K562 (cell line): Measurements from ENCODE around the gene VWA8. TPM values are rescaled to one million over a fixed set of nuclear protein-coding genes. Genes with fewer than 3 reads are reported as not detected.

Source experiments
- DACH1 ChIP-seq: fragments of 450-650 bp; IDR thresholded peaks from 2 replicates; pipeline ENCODE4 v1.6.1; 2018; ENCODE audit not compliant: partially characterized antibody
- IFI16 ChIP-seq: fragments of 250-450 bp; sonication (Bioruptor Pico); IDR thresholded peaks from 2 replicates; pipeline ENCODE4 v2.1.2; 2022; ENCODE audit warnings: mild to moderate bottlenecking, inconsistent platforms
- RBM15 ChIP-seq: fragments of 200-400 bp; formaldehyde crosslinking; IDR thresholded peaks from 2 replicates; pipeline ENCODE4 v1.6.1; 2018; ENCODE audit warnings: mild to moderate bottlenecking, low read length, moderate library complexity; ENCODE audit not compliant: insufficient read depth
- TBP ChIP-seq: optimal IDR thresholded peaks from 2 replicates; pipeline ENCODE3; 2011; ENCODE audit warnings: low read depth, low read length, improper control_type of control experiment
- ZNF217 ChIP-seq: sonication (generic); formaldehyde crosslinking; IDR thresholded peaks from 2 replicates; pipeline ENCODE4 v1.8.0; 2022; ENCODE audit warnings: mild to moderate bottlenecking, missing genetic modification reagents
- ZNF507 ChIP-seq: conservative IDR thresholded peaks from 2 replicates; pipeline ENCODE4 v1.6.1; 2017; ENCODE audit warnings: missing genetic modification characterization, missing compliant biosample characterization
- polyA plus RNA-seq, 8 experiments: library from polyadenylated mRNA; depleted of rRNA in 4 of 8; stranded (reverse) in 5 of 8; unstranded in 3 of 8; fragments of >200 nt; fragmentation: Nextera tagmentation in 2 of 8; fragmentation: Illumina TruSeq in 1 of 8; extraction: Ambion mirVana in 2 of 8; extraction: Trizol in 1 of 8; gene quantifications; 2 replicates each; pipeline versions ENCODE4 v1.2.1 to v1.2.3, GENCODE V29; 2011 to 2014; ENCODE audit warnings: inconsistent platforms in 1 of 8, missing spikeins in 1 of 8
- total RNA-seq, 7 experiments: library from RNA; depleted of rRNA in 6 of 7; stranded (reverse); fragments of >200 nt in 6 of 7; fragmentation: Illumina TruSeq in 2 of 7; extraction: Trizol in 2 of 7; gene quantifications; 2 replicates each; pipeline versions ENCODE4 v1.2.1 to v1.2.3, GENCODE V29; 2011 to 2021; ENCODE audit warnings: low replicate concordance in 1 of 7
- TF ChIP-seq, protein P1 (sequence below): sonication (generic); formaldehyde crosslinking; IDR thresholded peaks from 2 replicates; pipeline ENCODE4 v1.8.1; 2023; ENCODE audit warnings: missing genetic modification reagents, mild to moderate bottlenecking, borderline replicate concordance
- TF ChIP-seq, protein P2 (sequence below): fragments of 250-450 bp; sonication (Bioruptor Pico); IDR thresholded peaks from 2 replicates; pipeline ENCODE4 v1.5.0; 2020; ENCODE audit warnings: mild to moderate bottlenecking
- TF ChIP-seq, protein P3 (sequence below): fragments of 150-350 bp; conservative IDR thresholded peaks from 2 replicates; pipeline ENCODE4 v1.6.1; 2014; ENCODE audit warnings: low read length
- TF ChIP-seq, protein P4 (sequence below): sonication (generic); formaldehyde crosslinking; IDR thresholded peaks from 2 replicates; pipeline ENCODE4 v1.8.1; 2022; ENCODE audit warnings: missing genetic modification reagents

Gene VWA8
- total and polyA plus RNA-seq, 9 of the 15 experiments (the other 6 are each of a cell fraction or from before 2014, with no cell fraction given) = 2.1 to 18.5 (median 13.3) TPM

DNA sequence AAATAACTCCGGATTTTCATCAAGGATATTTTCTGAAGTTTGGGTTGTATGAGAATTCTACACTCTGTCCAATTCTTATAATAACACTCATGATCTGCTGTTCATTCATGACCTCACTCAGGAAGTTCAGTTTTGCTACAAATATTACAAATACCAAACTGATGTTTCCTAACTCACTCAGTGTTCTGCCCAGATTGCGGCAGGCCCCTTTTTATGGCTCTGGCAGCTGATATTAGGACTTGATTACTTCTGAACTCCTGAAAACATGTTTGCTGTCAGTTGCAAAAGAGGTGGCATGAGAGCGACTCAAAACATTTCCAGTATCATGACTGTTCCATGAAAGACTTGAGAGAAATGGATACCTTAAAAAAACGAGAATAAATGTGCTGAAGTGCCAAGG, 315.6 kb downstream of the VWA8 start (continued):
- TF ChIP-seq, protein P1, sequence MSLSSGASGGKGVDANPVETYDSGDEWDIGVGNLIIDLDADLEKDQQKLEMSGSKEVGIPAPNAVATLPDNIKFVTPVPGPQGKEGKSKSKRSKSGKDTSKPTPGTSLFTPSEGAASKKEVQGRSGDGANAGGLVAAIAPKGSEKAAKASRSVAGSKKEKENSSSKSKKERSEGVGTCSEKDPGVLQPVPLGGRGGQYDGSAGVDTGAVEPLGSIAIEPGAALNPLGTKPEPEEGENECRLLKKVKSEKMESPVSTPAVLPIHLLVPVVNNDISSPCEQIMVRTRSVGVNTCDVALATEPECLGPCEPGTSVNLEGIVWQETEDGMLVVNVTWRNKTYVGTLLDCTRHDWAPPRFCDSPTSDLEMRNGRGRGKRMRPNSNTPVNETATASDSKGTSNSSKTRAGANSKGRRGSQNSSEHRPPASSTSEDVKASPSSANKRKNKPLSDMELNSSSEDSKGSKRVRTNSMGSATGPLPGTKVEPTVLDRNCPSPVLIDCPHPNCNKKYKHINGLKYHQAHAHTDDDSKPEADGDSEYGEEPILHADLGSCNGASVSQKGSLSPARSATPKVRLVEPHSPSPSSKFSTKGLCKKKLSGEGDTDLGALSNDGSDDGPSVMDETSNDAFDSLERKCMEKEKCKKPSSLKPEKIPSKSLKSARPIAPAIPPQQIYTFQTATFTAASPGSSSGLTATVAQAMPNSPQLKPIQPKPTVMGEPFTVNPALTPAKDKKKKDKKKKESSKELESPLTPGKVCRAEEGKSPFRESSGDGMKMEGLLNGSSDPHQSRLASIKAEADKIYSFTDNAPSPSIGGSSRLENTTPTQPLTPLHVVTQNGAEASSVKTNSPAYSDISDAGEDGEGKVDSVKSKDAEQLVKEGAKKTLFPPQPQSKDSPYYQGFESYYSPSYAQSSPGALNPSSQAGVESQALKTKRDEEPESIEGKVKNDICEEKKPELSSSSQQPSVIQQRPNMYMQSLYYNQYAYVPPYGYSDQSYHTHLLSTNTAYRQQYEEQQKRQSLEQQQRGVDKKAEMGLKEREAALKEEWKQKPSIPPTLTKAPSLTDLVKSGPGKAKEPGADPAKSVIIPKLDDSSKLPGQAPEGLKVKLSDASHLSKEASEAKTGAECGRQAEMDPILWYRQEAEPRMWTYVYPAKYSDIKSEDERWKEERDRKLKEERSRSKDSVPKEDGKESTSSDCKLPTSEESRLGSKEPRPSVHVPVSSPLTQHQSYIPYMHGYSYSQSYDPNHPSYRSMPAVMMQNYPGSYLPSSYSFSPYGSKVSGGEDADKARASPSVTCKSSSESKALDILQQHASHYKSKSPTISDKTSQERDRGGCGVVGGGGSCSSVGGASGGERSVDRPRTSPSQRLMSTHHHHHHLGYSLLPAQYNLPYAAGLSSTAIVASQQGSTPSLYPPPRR (CRISPR knock-in tag) = no peak
- TF ChIP-seq, protein P2, sequence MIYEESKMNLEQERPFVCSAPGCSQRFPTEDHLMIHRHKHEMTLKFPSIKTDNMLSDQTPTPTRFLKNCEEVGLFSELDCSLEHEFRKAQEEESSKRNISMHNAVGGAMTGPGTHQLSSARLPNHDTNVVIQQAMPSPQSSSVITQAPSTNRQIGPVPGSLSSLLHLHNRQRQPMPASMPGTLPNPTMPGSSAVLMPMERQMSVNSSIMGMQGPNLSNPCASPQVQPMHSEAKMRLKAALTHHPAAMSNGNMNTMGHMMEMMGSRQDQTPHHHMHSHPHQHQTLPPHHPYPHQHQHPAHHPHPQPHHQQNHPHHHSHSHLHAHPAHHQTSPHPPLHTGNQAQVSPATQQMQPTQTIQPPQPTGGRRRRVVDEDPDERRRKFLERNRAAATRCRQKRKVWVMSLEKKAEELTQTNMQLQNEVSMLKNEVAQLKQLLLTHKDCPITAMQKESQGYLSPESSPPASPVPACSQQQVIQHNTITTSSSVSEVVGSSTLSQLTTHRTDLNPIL (CRISPR knock-in tag) = no peak
- no peak for TF ChIP-seq IFI16
- no peak for TF ChIP-seq DACH1
- TF ChIP-seq, protein P3, sequence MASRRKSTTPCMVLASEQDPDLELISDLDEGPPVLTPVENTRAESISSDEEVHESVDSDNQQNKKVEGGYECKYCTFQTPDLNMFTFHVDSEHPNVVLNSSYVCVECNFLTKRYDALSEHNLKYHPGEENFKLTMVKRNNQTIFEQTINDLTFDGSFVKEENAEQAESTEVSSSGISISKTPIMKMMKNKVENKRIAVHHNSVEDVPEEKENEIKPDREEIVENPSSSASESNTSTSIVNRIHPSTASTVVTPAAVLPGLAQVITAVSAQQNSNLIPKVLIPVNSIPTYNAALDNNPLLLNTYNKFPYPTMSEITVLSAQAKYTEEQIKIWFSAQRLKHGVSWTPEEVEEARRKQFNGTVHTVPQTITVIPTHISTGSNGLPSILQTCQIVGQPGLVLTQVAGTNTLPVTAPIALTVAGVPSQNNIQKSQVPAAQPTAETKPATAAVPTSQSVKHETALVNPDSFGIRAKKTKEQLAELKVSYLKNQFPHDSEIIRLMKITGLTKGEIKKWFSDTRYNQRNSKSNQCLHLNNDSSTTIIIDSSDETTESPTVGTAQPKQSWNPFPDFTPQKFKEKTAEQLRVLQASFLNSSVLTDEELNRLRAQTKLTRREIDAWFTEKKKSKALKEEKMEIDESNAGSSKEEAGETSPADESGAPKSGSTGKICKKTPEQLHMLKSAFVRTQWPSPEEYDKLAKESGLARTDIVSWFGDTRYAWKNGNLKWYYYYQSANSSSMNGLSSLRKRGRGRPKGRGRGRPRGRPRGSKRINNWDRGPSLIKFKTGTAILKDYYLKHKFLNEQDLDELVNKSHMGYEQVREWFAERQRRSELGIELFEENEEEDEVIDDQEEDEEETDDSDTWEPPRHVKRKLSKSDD = no peak
- TF ChIP-seq, protein P4, sequence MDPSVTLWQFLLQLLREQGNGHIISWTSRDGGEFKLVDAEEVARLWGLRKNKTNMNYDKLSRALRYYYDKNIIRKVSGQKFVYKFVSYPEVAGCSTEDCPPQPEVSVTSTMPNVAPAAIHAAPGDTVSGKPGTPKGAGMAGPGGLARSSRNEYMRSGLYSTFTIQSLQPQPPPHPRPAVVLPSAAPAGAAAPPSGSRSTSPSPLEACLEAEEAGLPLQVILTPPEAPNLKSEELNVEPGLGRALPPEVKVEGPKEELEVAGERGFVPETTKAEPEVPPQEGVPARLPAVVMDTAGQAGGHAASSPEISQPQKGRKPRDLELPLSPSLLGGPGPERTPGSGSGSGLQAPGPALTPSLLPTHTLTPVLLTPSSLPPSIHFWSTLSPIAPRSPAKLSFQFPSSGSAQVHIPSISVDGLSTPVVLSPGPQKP (CRISPR knock-in tag) = no peak
- TF ChIP-seq TBP = no peak
- TF ChIP-seq ZNF217 = no peak
- TF ChIP-seq ZNF507 (tag) = no peak
- no peak for TF ChIP-seq RBM15
- TF ChIP-seq, all 486 proteins: peak for 0
